ENCODE measurements around the gene DNAI2.

GRCh38 chr17:74274060-74274708 lies at the start of gene DNAI2:
- TF ChIP-seq, protein P1, sequence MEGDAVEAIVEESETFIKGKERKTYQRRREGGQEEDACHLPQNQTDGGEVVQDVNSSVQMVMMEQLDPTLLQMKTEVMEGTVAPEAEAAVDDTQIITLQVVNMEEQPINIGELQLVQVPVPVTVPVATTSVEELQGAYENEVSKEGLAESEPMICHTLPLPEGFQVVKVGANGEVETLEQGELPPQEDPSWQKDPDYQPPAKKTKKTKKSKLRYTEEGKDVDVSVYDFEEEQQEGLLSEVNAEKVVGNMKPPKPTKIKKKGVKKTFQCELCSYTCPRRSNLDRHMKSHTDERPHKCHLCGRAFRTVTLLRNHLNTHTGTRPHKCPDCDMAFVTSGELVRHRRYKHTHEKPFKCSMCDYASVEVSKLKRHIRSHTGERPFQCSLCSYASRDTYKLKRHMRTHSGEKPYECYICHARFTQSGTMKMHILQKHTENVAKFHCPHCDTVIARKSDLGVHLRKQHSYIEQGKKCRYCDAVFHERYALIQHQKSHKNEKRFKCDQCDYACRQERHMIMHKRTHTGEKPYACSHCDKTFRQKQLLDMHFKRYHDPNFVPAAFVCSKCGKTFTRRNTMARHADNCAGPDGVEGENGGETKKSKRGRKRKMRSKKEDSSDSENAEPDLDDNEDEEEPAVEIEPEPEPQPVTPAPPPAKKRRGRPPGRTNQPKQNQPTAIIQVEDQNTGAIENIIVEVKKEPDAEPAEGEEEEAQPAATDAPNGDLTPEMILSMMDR (IDR thresholded peaks at IDR 0.05; ENCODE audit: insufficient read depth, low read depth, low read length) = no peak
- TF ChIP-seq EZH2 (IDR thresholded peaks at IDR 0.05; ENCODE audit: insufficient read depth, low read length) = peak; percentile 32

All from astrocyte (in vitro differentiated cells and primary cell).